ENCODE measurements around the gene TIMM44. TPM values are rescaled to one million over a fixed set of nuclear protein-coding genes. Genes with fewer than 3 reads are reported as not detected.

TIMM44 gene
- total and polyA plus RNA-seq, 2 donors (not counting 3 experiments of a cell fraction or from before 2014, with no cell fraction given), result 61.5 to 64.3 TPM

- H3K4me2 ChIP-seq (ENCODE audit: insufficient read depth, low read length), result no peak overlapping the region
- CTCF ChIA-PET, result interaction anchor here (1.1 to 3.9 kb wide), 3 partner anchors 8 to 17 kb away, joined by 4 to 41 read pairs (median 10); partner anchors contain the start of genes SNAPC2 and TIMM44
Observed at GRCh38 chr19:7927605-7928333, 15.7 kb downstream of the TIMM44 start.

GRCh38 chr19:7926727-7927604 lies 16.5 kb downstream of the TIMM44 start:
- Histone ChIP-seq H3K4me3 (replicated peaks in 1 of 3; ENCODE audit: insufficient read depth in 1 of 3, low read depth in 1 of 3, low read length in 3 of 3) (no peak overlapping the region), H3K27ac (ENCODE audit: insufficient read depth, low read depth, low read length) (no peak overlapping the region), H3K9me3 (replicated peaks; ENCODE audit: control insufficient read depth, insufficient read depth, low read length) (no peaks in the 10 kb centered on the region), H3K4me1 (ENCODE audit: control insufficient read depth, extremely low read depth, insufficient read depth, low read length) (peaks cover 17% of the 10 kb centered on the region), H3K27me3 (ENCODE audit: control insufficient read depth in 2 of 2, insufficient read depth in 2 of 2, low read length in 2 of 2) (no peaks in the 10 kb centered on the region), H2AFZ (ENCODE audit: low read depth, low read length) (no peak overlapping the region), H3K9ac (replicated peaks; ENCODE audit: extremely low read depth, insufficient read depth, low read length) (no peak overlapping the region), H3K9me1 (replicated peaks; ENCODE audit: control insufficient read depth, extremely low read depth, insufficient read depth, low read length) (no peaks in the 10 kb centered on the region), H4K20me1 (replicated peaks; ENCODE audit: control insufficient read depth, extremely low read depth, insufficient read depth, low read length) (no peaks in the 10 kb centered on the region), H3K36me3 (ENCODE audit: control insufficient read depth in 2 of 2, extremely low read depth in 1 of 2, insufficient read depth in 2 of 2, low read length in 2 of 2) (peaks cover 0 to 17% of the 10 kb centered on the region in 2 experiments), H3K79me2 (ENCODE audit: control insufficient read depth, insufficient read depth, low read length) (no peaks in the 10 kb centered on the region), H3K4me2 (ENCODE audit: insufficient read depth, low read length) (no peak overlapping the region)
- DNase-seq (ENCODE audit: low read depth, low spot score), result no peak
- intact Hi-C loops (cut with micrococcal nuclease) (no loop called here), dilution Hi-C loops (cut with MboI; ENCODE audit: extremely low pct_ligation_motif_present, low sequenced_read_pairs) (no loop called here)
- ChIA-PET POLR2A (no interaction called here), CTCF (interaction anchor here (1.1 kb wide), 1 partner anchor 17 kb away, joined by 4 read pairs; no protein-coding TSS in a partner anchor)
- TF ChIP-seq POLR2A (IDR thresholded peaks at IDR 0.05; ENCODE audit: low read depth, low read length) (peak; percentile 21), CTCF (IDR thresholded peaks at IDR 0.05; ENCODE audit: extremely low read depth in 1 of 2, insufficient read depth in 1 of 2, low read depth in 1 of 2, low read length in 2 of 2) (no peak)
- no peak for FAIRE-seq
- no TSS peak for BruUV-seq (replicated peaks)

More at GRCh38 chr19:7927605-7928333, 15.7 kb downstream of the TIMM44 start:
- Histone ChIP-seq H4K20me1 (replicated peaks; ENCODE audit: control insufficient read depth, extremely low read depth, insufficient read depth, low read length) (no peaks in the 10 kb centered on the region), H3K27ac (ENCODE audit: insufficient read depth, low read depth, low read length) (peak overlapping the region; percentile 59), H3K36me3 (ENCODE audit: control insufficient read depth in 2 of 2, extremely low read depth in 1 of 2, insufficient read depth in 2 of 2, low read length in 2 of 2) (peaks cover 2 to 21% of the 10 kb centered on the region in 2 experiments), H3K4me3 (replicated peaks in 1 of 3; ENCODE audit: insufficient read depth in 1 of 3, low read depth in 1 of 3, low read length in 3 of 3) (no peak overlapping the region), H2AFZ (ENCODE audit: low read depth, low read length) (no peak overlapping the region), H3K79me2 (ENCODE audit: control insufficient read depth, insufficient read depth, low read length) (no peaks in the 10 kb centered on the region), H3K9ac (replicated peaks; ENCODE audit: extremely low read depth, insufficient read depth, low read length) (no peak overlapping the region), H3K27me3 (ENCODE audit: control insufficient read depth in 2 of 2, insufficient read depth in 2 of 2, low read length in 2 of 2) (no peaks in the 10 kb centered on the region), H3K9me3 (replicated peaks; ENCODE audit: control insufficient read depth, insufficient read depth, low read length) (no peaks in the 10 kb centered on the region), H3K9me1 (replicated peaks; ENCODE audit: control insufficient read depth, extremely low read depth, insufficient read depth, low read length) (no peaks in the 10 kb centered on the region), H3K4me1 (ENCODE audit: control insufficient read depth, extremely low read depth, insufficient read depth, low read length) (peaks cover 17% of the 10 kb centered on the region)
- BruUV-seq (replicated peaks), result no TSS peak
- peak; percentile 10 for TF ChIP-seq POLR2AphosphoS5 (IDR thresholded peaks at IDR 0.05; ENCODE audit: insufficient read depth, low read depth, low read length)
- TF ChIP-seq MYC (IDR thresholded peaks at IDR 0.05; ENCODE audit: low read depth, low read length), result no peak
- DNase-seq (ENCODE audit: low read depth, low spot score) (no peak), FAIRE-seq (no peak)
- dilution Hi-C loops (cut with MboI; ENCODE audit: extremely low pct_ligation_motif_present, low sequenced_read_pairs) (no loop called here), intact Hi-C loops (cut with micrococcal nuclease) (no loop called here)
- POLR2A ChIA-PET, result no interaction called here
